Fibroblast of mammary gland (primary cell): Measurements from ENCODE around the gene KCTD1.

Experiments
- DNase-seq: peaks from one replicate; pipeline ENCODE4 v3.0.0-alpha.2; 2010; ENCODE audit warnings: low read depth
- H3K4me3 ChIP-seq: 2 replicates; pipeline ENCODE4 v1.5.1; 2011; ENCODE audit warnings: low read depth, mild to moderate bottlenecking, low read length, moderate library complexity; ENCODE audit not compliant: control insufficient read depth
- CTCF ChIP-seq: conservative IDR thresholded peaks from 2 replicates; pipeline ENCODE4 v1.5.1; 2011; ENCODE audit warnings: low read depth, low read length, inconsistent platforms; ENCODE audit not compliant: control insufficient read depth, insufficient read depth

Gene KCTD1

GRCh38 chr18:26524002-26524401 lies 24.4 kb downstream of the KCTD1 start:
- no peak for DNase-seq
- H3K4me3 ChIP-seq = no peak overlapping the region
- TF ChIP-seq CTCF = no peak

DNA sequence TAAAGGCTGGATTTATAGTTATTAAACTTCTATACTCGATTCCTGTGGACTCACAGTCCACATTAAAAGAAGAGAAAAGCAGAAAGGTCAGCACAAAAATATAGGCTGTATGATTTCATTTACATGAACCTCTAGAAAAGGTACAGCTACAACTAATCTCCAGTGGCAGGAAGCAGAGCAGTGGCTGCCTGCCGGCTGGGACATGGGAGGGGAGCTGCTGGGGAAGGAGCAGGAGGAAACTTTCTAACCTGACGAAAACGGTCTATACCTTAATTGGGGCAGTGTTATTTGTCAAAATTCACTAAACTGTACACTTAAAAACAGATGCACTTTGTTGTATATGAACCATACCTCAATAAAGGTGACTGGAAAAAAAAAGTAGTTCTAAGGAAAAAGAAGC lies 26.7 kb downstream of the KCTD1 start:
- DNase-seq = no peak
- TF ChIP-seq CTCF = no peak
- H3K4me3 ChIP-seq = no peak overlapping the region

DNA sequence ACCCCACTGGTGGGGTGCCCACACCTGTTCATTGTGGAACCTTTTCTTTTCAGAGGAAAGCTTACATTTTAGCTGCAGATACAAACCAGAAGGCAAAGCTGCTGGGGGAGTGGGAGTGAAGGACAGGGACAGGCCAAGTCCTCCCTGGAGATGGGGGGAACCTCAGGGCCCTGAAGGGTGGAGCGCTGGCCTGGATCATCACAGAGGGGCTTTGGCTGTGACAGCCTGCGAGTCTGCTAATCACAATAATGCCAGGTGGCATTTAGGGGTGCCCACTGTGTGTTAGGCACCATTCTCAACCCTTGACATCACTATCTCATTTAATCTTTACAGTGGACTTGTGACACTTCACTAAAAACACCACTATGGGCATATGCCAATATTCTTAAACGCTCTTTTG lies 27.4 kb downstream of the KCTD1 start:
- no peak overlapping the region for H3K4me3 ChIP-seq
- no peak for DNase-seq
- no peak for TF ChIP-seq CTCF

DNA sequence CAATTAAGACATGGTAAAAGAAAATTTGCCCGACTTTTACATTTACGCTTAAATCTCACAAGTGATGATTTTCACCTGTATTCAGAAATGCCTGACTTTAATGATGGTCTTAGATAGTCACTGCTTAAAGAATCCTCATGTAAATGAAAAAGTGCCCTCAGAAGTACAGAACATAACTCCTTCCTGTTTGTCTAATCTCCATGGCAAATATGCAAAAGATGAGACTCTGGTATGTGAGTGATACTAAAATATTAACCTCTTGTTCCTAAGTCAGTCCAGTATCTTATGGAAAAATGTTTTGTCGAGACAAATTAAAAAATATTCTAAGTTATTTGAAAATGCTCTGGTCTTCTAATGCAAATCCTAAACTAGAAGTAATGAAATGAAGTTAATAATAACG lies 29.2 kb downstream of the KCTD1 start:
- no peak overlapping the region for H3K4me3 ChIP-seq
- TF ChIP-seq CTCF = no peak
- no peak for DNase-seq

- no peak for TF ChIP-seq CTCF
- no peak for DNase-seq
- no peak overlapping the region for H3K4me3 ChIP-seq
These were observed 31.4 kb downstream of the KCTD1 start for GRCh38 chr18:26516964-26517363.

DNA sequence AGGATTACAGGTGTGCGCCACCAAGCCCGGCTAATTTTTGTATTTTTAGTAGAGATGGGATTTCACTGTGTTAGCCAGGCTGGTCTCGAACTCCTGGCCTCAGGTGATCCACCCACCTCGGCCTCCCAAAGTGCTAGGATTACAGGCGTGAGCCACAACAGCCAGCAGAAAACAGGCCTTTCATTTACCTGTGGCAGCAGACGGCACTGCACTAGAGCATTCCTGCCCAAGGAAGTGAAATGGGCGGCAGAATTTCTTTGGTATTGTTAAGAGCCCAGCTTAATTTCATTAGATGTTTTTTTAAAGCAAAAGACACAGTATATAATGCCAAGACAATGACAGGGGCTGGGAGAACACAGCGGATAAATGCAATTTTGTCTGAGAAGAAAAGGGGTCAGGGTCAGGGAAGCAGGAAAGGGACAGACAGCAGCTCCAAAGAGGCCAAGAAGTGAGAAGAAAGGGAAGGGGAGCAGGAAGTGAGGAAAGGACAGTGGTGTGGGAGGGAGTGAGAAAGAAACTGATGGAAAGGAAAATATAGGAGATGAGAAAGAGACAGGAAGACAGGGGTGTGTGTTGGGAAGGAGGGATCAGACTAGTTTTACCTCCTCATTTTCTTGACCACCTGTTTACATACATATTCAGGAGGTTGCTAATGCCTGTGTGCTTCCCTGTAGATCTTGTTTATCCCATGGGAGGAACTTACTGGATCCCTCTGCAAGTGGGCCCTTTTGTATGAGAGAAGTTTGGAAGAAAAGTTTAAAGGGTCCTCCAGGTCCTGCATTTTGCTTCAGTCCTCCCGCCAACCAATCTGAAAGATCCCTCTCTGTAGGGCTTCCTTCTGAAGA lies 32.5 kb downstream of the KCTD1 start:
- TF ChIP-seq CTCF = no peak
- no peak for DNase-seq
- no peak overlapping the region for H3K4me3 ChIP-seq
